ENCODE results near the gene CXCL3.

CXCL3 gene

GRCh38 chr4:74058048-74058651 lies 19.7 kb upstream of the CXCL3 start:
- peak overlapping the region; percentile 99 for H3K27ac ChIP-seq
- no peaks in the 10 kb centered on the region for H3K36me3 ChIP-seq (ENCODE audit: insufficient read depth, low read length)
- H3K9me3 ChIP-seq (ENCODE audit: low read depth, low read length), result no peaks in the 10 kb centered on the region; the same call in 1 of the 2 replicates
- DNase-seq (ENCODE audit: low read depth, low spot score), result no peak
- TF ChIP-seq EZH2 (IDR thresholded peaks at IDR 0.05) (no peak), FOXP2 (optimal IDR thresholded peaks at IDR 0.05; ENCODE audit: control extremely low read depth, extremely low read length, insufficient read depth) (no peak), POLR2AphosphoS5 (IDR thresholded peaks at IDR 0.05; ENCODE audit: borderline replicate concordance, low read depth, low read length) (no peak)
- no peak overlapping the region for H3K9ac ChIP-seq (ENCODE audit: insufficient read length)
- H3K4me3 ChIP-seq, result no peak overlapping the region

DNA sequence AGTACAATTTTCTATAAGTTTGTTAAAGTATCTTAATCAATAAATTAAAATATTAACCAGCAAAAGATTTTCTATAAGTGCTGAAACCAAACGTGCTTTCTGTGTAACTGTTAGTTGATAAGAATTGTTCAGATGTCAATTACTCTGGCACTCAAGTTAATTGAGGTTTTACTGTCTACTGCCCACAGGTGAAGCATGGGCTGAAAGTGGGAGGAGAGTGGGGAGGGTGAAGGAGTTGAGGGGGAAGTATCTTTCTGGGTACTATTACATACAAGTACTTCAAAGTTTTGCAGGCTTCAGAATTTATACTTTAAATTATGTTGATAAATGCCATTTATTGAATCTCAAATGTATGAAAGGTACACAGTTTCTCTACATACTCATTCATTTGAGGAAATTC lies 19.1 kb upstream of the CXCL3 start:
- no peaks in the 10 kb centered on the region for H3K36me3 ChIP-seq (ENCODE audit: insufficient read depth, low read length)
- no peak for TF ChIP-seq EZH2 (IDR thresholded peaks at IDR 0.05)
- no peak for TF ChIP-seq POLR2AphosphoS5 (IDR thresholded peaks at IDR 0.05; ENCODE audit: borderline replicate concordance, low read depth, low read length)
- peak overlapping the region; percentile 99 for H3K27ac ChIP-seq
- H3K9ac ChIP-seq (ENCODE audit: insufficient read length), result peak overlapping the region; percentile 74
- no peak overlapping the region for H3K4me3 ChIP-seq
- H3K9me3 ChIP-seq (ENCODE audit: low read depth, low read length), result no peaks in the 10 kb centered on the region; the same call in 1 of the 2 replicates
- DNase-seq (ENCODE audit: low read depth, low spot score), result no peak

DNA sequence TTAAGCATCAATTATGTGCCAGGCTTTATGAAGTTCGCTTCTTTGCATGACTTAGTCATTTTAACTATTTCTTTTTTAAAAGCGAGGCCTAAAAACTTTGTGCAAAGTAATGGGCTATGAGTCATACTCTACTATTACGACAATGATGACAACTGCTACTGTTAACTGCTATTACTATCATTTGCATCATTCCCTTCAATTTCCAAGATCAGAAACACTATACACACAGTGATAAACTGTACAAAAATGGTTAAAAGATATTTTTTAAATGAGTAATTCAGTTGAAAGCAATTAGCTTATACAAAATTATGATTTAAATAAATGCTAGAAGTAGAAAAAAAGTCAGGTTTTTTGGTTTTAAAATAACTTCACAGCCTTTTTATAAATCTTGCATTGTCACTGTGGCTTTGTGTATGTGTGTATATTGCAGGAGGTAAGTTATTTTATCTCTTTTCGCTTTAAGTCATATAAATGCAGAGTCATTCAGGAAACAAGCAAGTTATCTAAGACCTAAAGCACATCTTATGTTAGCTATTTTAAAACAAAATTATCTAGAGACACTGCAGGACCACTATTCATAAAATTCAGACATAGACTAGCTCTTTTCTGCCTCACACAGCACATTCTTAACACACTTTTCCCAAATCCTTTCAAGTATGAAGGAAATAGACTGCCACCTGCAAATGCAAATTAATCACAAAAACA lies 18.5 kb upstream of the CXCL3 start:
- Histone ChIP-seq H3K27ac (peak overlapping the region; percentile 99), H3K9ac (ENCODE audit: insufficient read length) (peak overlapping the region; percentile 74), H3K36me3 (ENCODE audit: insufficient read depth, low read length) (no peaks in the 10 kb centered on the region), H3K4me3 (peak overlapping the region; percentile 48), H3K9me3 (ENCODE audit: low read depth, low read length) (no peaks in the 10 kb centered on the region; the same call in 1 of the 2 replicates)
- peak; percentile 64 for DNase-seq (ENCODE audit: low read depth, low spot score)
- TF ChIP-seq POLR2AphosphoS5 (IDR thresholded peaks at IDR 0.05; ENCODE audit: borderline replicate concordance, low read depth, low read length) (no peak), EZH2 (IDR thresholded peaks at IDR 0.05) (no peak), FOXP2 (optimal IDR thresholded peaks at IDR 0.05; ENCODE audit: control extremely low read depth, extremely low read length, insufficient read depth) (no peak)

- H3K9ac ChIP-seq (ENCODE audit: insufficient read length), result peak overlapping the region; percentile 74
- H3K27ac ChIP-seq, result peak overlapping the region; percentile 99
- peak; percentile 32 for DNase-seq (ENCODE audit: low read depth, low spot score)
Measured at GRCh38 chr4:74056114-74056857, 17.8 kb upstream of the CXCL3 start.

GRCh38 chr4:74055498-74055897 lies 17.0 kb upstream of the CXCL3 start:
- no peak for DNase-seq (ENCODE audit: low read depth, low spot score)
- Histone ChIP-seq H3K9me3 (ENCODE audit: low read depth, low read length) (no peaks in the 10 kb centered on the region), H3K4me3 (no peak overlapping the region), H3K27ac (peak overlapping the region; percentile 99), H3K9ac (ENCODE audit: insufficient read length) (no peak overlapping the region), H3K36me3 (ENCODE audit: insufficient read depth, low read length) (no peaks in the 10 kb centered on the region)
- no peak for TF ChIP-seq FOXP2 (optimal IDR thresholded peaks at IDR 0.05; ENCODE audit: control extremely low read depth, extremely low read length, insufficient read depth)
- no peak for TF ChIP-seq EZH2 (IDR thresholded peaks at IDR 0.05)
- TF ChIP-seq POLR2AphosphoS5 (IDR thresholded peaks at IDR 0.05; ENCODE audit: borderline replicate concordance, low read depth, low read length), result no peak

More at GRCh38 chr4:74056114-74056857, 17.8 kb upstream of the CXCL3 start:
- TF ChIP-seq POLR2AphosphoS5 (IDR thresholded peaks at IDR 0.05; ENCODE audit: borderline replicate concordance, low read depth, low read length) (no peak), FOXP2 (optimal IDR thresholded peaks at IDR 0.05; ENCODE audit: control extremely low read depth, extremely low read length, insufficient read depth) (no peak), EZH2 (IDR thresholded peaks at IDR 0.05) (no peak)
- Histone ChIP-seq H3K36me3 (ENCODE audit: insufficient read depth, low read length) (no peaks in the 10 kb centered on the region), H3K9me3 (ENCODE audit: low read depth, low read length) (no peaks in the 10 kb centered on the region; the same call in 1 of the 2 replicates), H3K4me3 (peak overlapping the region; percentile 48)

DNA sequence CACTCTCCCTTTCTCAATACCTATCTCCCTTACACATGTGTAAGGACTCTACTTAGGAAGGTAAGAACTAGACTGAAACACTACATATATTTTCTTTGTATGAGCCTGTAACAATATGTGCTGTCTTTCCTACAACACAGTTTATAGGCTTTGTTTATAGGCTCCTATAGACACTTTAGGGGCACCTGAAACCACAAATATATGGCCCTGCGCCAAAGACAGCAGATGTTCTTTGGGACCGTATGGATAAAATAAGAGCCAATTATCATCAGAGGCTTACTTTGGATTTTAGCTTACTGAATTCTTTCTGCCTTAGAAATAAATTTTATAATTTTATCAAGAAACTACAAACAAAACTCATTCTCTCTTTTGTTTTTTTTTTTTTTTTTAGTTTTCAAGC lies 16.6 kb upstream of the CXCL3 start:
- Histone ChIP-seq H3K4me3 (no peak overlapping the region), H3K36me3 (ENCODE audit: insufficient read depth, low read length) (no peaks in the 10 kb centered on the region), H3K9me3 (ENCODE audit: low read depth, low read length) (no peaks in the 10 kb centered on the region), H3K27ac (no peak overlapping the region; the same call in 1 of the 2 replicates), H3K9ac (ENCODE audit: insufficient read length) (no peak overlapping the region)
- TF ChIP-seq POLR2AphosphoS5 (IDR thresholded peaks at IDR 0.05; ENCODE audit: borderline replicate concordance, low read depth, low read length) (no peak), FOXP2 (optimal IDR thresholded peaks at IDR 0.05; ENCODE audit: control extremely low read depth, extremely low read length, insufficient read depth) (no peak), EZH2 (IDR thresholded peaks at IDR 0.05) (no peak)
- no peak for DNase-seq (ENCODE audit: low read depth, low spot score)

DNA sequence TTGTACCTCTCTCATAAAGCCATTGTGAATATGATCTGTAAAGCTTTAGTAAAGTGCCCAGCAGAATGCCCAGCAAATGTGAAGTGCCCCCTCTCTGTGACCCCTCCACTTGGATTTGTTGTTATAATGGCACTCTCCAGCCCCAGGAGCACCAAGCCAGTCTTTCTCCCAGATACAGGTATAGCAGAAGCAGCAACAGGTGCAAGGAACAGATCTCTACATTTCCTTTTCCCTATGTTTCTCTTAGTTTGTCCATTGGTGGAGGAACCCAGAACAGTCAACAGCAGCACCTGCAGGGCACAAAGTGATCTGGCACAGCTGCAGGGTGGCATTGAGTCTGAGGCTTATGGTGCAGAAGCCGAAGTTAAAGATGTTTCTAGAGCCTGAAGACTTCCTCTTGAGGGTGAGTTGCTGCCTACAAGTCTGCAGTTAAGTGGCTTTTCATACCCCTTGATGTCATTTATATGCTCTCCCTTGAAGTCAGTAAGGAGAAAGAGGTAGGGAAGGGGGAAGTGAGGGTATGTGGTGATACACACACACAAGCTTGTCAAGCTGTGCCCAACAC lies 16.1 kb upstream of the CXCL3 start:
- Histone ChIP-seq H3K4me3 (no peak overlapping the region), H3K27ac (no peak overlapping the region), H3K36me3 (ENCODE audit: insufficient read depth, low read length) (no peaks in the 10 kb centered on the region), H3K9me3 (ENCODE audit: low read depth, low read length) (no peaks in the 10 kb centered on the region), H3K9ac (ENCODE audit: insufficient read length) (no peak overlapping the region)
- TF ChIP-seq FOXP2 (optimal IDR thresholded peaks at IDR 0.05; ENCODE audit: control extremely low read depth, extremely low read length, insufficient read depth) (no peak), EZH2 (IDR thresholded peaks at IDR 0.05) (no peak), POLR2AphosphoS5 (IDR thresholded peaks at IDR 0.05; ENCODE audit: borderline replicate concordance, low read depth, low read length) (no peak)
- DNase-seq (ENCODE audit: low read depth, low spot score), result no peak

- no peak overlapping the region for H3K9ac ChIP-seq (ENCODE audit: insufficient read length)
- no peak overlapping the region for H3K27ac ChIP-seq
- no peak overlapping the region for H3K4me3 ChIP-seq
- no peaks in the 10 kb centered on the region for H3K36me3 ChIP-seq (ENCODE audit: insufficient read depth, low read length)
- DNase-seq (ENCODE audit: low read depth, low spot score), result no peak
- no peak for TF ChIP-seq POLR2AphosphoS5 (IDR thresholded peaks at IDR 0.05; ENCODE audit: borderline replicate concordance, low read depth, low read length)
- no peak for TF ChIP-seq EZH2 (IDR thresholded peaks at IDR 0.05)
- no peak for TF ChIP-seq FOXP2 (optimal IDR thresholded peaks at IDR 0.05; ENCODE audit: control extremely low read depth, extremely low read length, insufficient read depth)
- H3K9me3 ChIP-seq (ENCODE audit: low read depth, low read length), result no peaks in the 10 kb centered on the region; the same call in 1 of the 2 replicates
Measured at GRCh38 chr4:74047152-74047551, 8.7 kb upstream of the CXCL3 start.
